H1 (cell line): ENCODE data around the gene CPTP. TPM values are rescaled to one million over a fixed set of nuclear protein-coding genes. Genes with fewer than 3 reads are reported as not detected.

ENCODE experiments used
- BCL11A ChIP-seq, 2 experiments: IDR thresholded peaks; one replicate each; pipeline ENCODE4 v1.6.1; 2011; ENCODE audit warnings: low read depth in 2 of 2, low read length in 2 of 2, mild to moderate bottlenecking in 2 of 2
- BRCA1 ChIP-seq: IDR thresholded peaks from 2 replicates; pipeline ENCODE4 v1.6.1; 2012; ENCODE audit warnings: low read depth, low read length, improper control_type of control experiment
- CHD1 ChIP-seq: IDR thresholded peaks from 2 replicates; pipeline ENCODE4 v1.6.1; 2012; ENCODE audit warnings: low read depth, low read length, improper control_type of control experiment
- CHD2 ChIP-seq: IDR thresholded peaks from 2 replicates; pipeline ENCODE4 v1.6.1; 2012; ENCODE audit warnings: low read length, improper control_type of control experiment
- CREB1 ChIP-seq: IDR thresholded peaks from 2 replicates; pipeline ENCODE4 v1.6.1; 2012; ENCODE audit warnings: inconsistent platforms
- EGR1 ChIP-seq: IDR thresholded peaks from 2 replicates; pipeline ENCODE4 v1.6.1; 2011; ENCODE audit warnings: low read depth, low read length, borderline replicate concordance
- EP300 ChIP-seq, 2 experiments: IDR thresholded peaks; 1 replicate in 1 of 2; 2 replicates in 1 of 2; pipeline ENCODE4 v1.6.1; 2011 to 2012; ENCODE audit warnings: low read depth in 2 of 2, low read length in 2 of 2, mild to moderate bottlenecking in 2 of 2, borderline replicate concordance in 1 of 2, inconsistent platforms in 1 of 2, moderate library complexity in 1 of 2
- FOSL1 ChIP-seq: IDR thresholded peaks from 2 replicates; pipeline ENCODE4 v1.6.1; 2011; ENCODE audit warnings: mild to moderate bottlenecking, low read depth, low read length, moderate library complexity; ENCODE audit not compliant: insufficient read depth
- GABPA ChIP-seq: IDR thresholded peaks from 2 replicates; pipeline ENCODE4 v1.6.1; 2011; ENCODE audit warnings: mild to moderate bottlenecking, low read length, moderate library complexity, borderline replicate concordance; ENCODE audit not compliant: insufficient read depth
- GTF2F1 ChIP-seq: IDR thresholded peaks from 2 replicates; pipeline ENCODE4 v1.6.1; 2012; ENCODE audit warnings: low read depth, low read length, improper control_type of control experiment, borderline replicate concordance
- JUND ChIP-seq: IDR thresholded peaks from 2 replicates; pipeline ENCODE4 v1.6.1; 2011; ENCODE audit warnings: mild to moderate bottlenecking, improper control_type of control experiment, low read length
- PHF8 ChIP-seq: fragments of 200-600 bp; sonication (generic); conservative IDR thresholded peaks from 2 replicates; pipeline ENCODE4 v1.7.1; 2012; ENCODE audit warnings: low read depth, mild to moderate bottlenecking, inconsistent platforms, low read length, moderate library complexity
- RAD21 ChIP-seq, 2 experiments: IDR thresholded peaks in 1 of 2; conservative IDR thresholded peaks in 1 of 2; 2 replicates each; pipeline ENCODE4 v1.6.1; 2011; ENCODE audit warnings: low read depth in 2 of 2, low read length in 2 of 2, improper control_type of control experiment in 1 of 2, inconsistent platforms in 1 of 2, mild to moderate bottlenecking in 1 of 2, moderate library complexity in 1 of 2
- SIN3A ChIP-seq, 2 experiments: IDR thresholded peaks in 1 of 2; conservative IDR thresholded peaks in 1 of 2; 2 replicates each; pipeline ENCODE4 v1.6.1; 2011 to 2012; ENCODE audit warnings: low read length in 2 of 2, improper control_type of control experiment in 1 of 2, low read depth in 1 of 2, mild to moderate bottlenecking in 1 of 2
- SRF ChIP-seq: IDR thresholded peaks from 2 replicates; pipeline ENCODE4 v1.6.1; 2011; ENCODE audit warnings: mild to moderate bottlenecking, low read depth, low read length, moderate library complexity
- TAF1 ChIP-seq: IDR thresholded peaks from 2 replicates; pipeline ENCODE4 v1.6.1; 2011; ENCODE audit warnings: mild to moderate bottlenecking, low read depth, low read length
- TBP ChIP-seq: IDR thresholded peaks from 2 replicates; pipeline ENCODE4 v1.6.1; 2011; ENCODE audit warnings: low read depth, low read length, improper control_type of control experiment
- polyA plus RNA-seq, 7 experiments: library from polyadenylated mRNA; depleted of rRNA in 3 of 7; stranded (reverse) in 5 of 7; unstranded in 2 of 7; fragments of >200 nt in 5 of 7; fragments of 200-250 nt in 2 of 7; gene quantifications; 1 replicate in 5 of 7; 2 replicates in 1 of 7; 4 replicates in 1 of 7; pipeline versions ENCODE4 v1.2.1 to v1.2.3, GENCODE V29; 2011 to 2013; ENCODE audit warnings: missing spikeins in 2 of 7, mixed read lengths in 2 of 7
- total RNA-seq: library from RNA; stranded (reverse); fragmentation: NEBNext Ultra II Directional; extraction: Animal tissue kit (Norgen Biotek cat#: 25700); gene quantifications from 2 replicates; pipeline ENCODE4 v1.2.1, GENCODE V29; 2021
- TF ChIP-seq, protein P1 (sequence below): IDR thresholded peaks from 2 replicates; pipeline ENCODE4 v1.6.1; 2012; ENCODE audit warnings: inconsistent platforms
- TF ChIP-seq, protein P2 (sequence below): IDR thresholded peaks from 2 replicates; pipeline ENCODE4 v1.6.1; 2012; ENCODE audit warnings: inconsistent platforms
- TF ChIP-seq, protein P3 (sequence below), 3 experiments: IDR thresholded peaks; 1 replicate in 2 of 3; 2 replicates in 1 of 3; pipeline versions ENCODE4 v1.5.1 to v1.6.1; 2011; ENCODE audit warnings: low read length in 3 of 3, mild to moderate bottlenecking in 3 of 3, inconsistent platforms in 2 of 3, low read depth in 1 of 3, moderate library complexity in 1 of 3; ENCODE audit not compliant: insufficient read depth in 1 of 3; ENCODE audit errors: control extremely low read depth in 1 of 3

Gene CPTP
- total and polyA plus RNA-seq, 2 of the 8 experiments (the other 6 are each of a cell fraction or from before 2014, with no cell fraction given), result 8.1 to 10.6 TPM

DNA sequence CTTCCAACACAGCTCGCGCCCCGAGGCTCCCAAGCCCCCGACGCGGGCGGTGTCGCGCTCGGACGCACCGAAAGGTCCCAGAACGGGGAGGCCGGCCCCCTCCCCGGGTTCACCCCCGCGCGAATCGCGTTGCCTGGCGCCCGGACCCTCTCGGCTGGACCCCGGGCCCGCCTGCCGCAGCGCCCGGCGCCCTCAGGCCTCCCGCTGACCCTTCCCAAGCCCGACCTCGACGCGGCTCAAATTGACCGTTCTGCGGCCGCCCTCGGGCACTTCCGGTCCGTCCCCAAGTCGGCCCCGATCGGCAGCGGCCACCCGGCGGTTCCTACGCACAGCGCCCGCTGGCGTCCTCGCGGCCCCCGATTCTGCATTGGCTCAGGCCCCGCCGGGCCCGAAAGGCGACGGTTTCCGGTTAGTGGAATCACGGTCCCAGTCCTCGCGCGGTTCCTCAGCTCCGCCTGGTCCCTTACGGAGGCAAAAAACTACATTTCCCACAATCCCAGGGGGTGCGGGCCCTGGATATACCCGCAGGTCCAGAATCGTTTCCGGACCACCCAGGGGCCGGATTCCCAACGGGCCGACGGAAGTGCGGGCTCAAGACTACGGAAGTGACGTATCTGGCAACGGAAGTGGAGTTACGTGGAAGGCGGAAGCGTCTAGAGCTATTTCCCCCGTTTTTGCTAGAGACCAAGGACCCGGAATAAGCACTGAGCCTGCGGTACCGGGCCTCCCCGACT, 50.5 kb downstream of the CPTP start, which contains the start of gene AURKAIP1 (continued):
- no peak for TF ChIP-seq FOSL1
- peak in 1 of 2 experiments; percentile 1; a peak in 1 of 4 replicates for TF ChIP-seq RAD21 (IDR thresholded peaks at IDR 0.05 in 1 of 2, conservative IDR thresholded peaks at IDR 0.05 in 1 of 2; ENCODE audit: low read depth in 2 of 2, low read length in 2 of 2)
- TF ChIP-seq CREB1, result peak; percentile 85
- peak; percentile 98 for TF ChIP-seq GABPA
- peak; percentile 76; the same call in 1 of the 2 replicates for TF ChIP-seq JUND
- peak; percentile 81 for TF ChIP-seq TBP
- no peak for TF ChIP-seq BCL11A (IDR thresholded peaks at IDR 0.05; ENCODE audit: low read depth in 2 of 2, low read length in 2 of 2)
- peak; percentile 87 for TF ChIP-seq BRCA1
- peak; percentile 72 for TF ChIP-seq TAF1
- peak; percentile 97 for TF ChIP-seq CHD2
- TF ChIP-seq EP300 (IDR thresholded peaks at IDR 0.05; ENCODE audit: borderline replicate concordance in 1 of 2, low read depth in 2 of 2, low read length in 2 of 2), result peak in 1 of 2 experiments; percentile 74; a peak in 1 of 3 replicates
- TF ChIP-seq, protein P1, sequence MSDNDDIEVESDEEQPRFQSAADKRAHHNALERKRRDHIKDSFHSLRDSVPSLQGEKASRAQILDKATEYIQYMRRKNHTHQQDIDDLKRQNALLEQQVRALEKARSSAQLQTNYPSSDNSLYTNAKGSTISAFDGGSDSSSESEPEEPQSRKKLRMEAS, result peak; percentile 81
- TF ChIP-seq EGR1, result peak; percentile 56
- TF ChIP-seq, protein P2, sequence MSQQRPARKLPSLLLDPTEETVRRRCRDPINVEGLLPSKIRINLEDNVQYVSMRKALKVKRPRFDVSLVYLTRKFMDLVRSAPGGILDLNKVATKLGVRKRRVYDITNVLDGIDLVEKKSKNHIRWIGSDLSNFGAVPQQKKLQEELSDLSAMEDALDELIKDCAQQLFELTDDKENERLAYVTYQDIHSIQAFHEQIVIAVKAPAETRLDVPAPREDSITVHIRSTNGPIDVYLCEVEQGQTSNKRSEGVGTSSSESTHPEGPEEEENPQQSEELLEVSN, result peak; percentile 71
- TF ChIP-seq, protein P3, sequence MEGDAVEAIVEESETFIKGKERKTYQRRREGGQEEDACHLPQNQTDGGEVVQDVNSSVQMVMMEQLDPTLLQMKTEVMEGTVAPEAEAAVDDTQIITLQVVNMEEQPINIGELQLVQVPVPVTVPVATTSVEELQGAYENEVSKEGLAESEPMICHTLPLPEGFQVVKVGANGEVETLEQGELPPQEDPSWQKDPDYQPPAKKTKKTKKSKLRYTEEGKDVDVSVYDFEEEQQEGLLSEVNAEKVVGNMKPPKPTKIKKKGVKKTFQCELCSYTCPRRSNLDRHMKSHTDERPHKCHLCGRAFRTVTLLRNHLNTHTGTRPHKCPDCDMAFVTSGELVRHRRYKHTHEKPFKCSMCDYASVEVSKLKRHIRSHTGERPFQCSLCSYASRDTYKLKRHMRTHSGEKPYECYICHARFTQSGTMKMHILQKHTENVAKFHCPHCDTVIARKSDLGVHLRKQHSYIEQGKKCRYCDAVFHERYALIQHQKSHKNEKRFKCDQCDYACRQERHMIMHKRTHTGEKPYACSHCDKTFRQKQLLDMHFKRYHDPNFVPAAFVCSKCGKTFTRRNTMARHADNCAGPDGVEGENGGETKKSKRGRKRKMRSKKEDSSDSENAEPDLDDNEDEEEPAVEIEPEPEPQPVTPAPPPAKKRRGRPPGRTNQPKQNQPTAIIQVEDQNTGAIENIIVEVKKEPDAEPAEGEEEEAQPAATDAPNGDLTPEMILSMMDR (IDR thresholded peaks at IDR 0.05; ENCODE audit: control extremely low read depth in 1 of 3, insufficient read depth in 1 of 3, low read depth in 1 of 3, low read length in 3 of 3), result peak in 2 of 3 experiments; percentile 8 to 14; a peak in 2 of 4 replicates
- peak; percentile 84; the same call in 1 of the 2 replicates for TF ChIP-seq GTF2F1
- TF ChIP-seq SIN3A (conservative IDR thresholded peaks at IDR 0.05 in 1 of 2, IDR thresholded peaks at IDR 0.05 in 1 of 2; ENCODE audit: low read depth in 1 of 2, low read length in 2 of 2), result peak in 1 of 2 experiments; percentile 97; a peak in 3 of 4 replicates
- peak; percentile 84 for TF ChIP-seq PHF8
- TF ChIP-seq CHD1, result no peak
- peak; percentile 43; the same call in 1 of the 2 replicates for TF ChIP-seq SRF
